ENCODE measurements around the gene SHB.

DNA sequence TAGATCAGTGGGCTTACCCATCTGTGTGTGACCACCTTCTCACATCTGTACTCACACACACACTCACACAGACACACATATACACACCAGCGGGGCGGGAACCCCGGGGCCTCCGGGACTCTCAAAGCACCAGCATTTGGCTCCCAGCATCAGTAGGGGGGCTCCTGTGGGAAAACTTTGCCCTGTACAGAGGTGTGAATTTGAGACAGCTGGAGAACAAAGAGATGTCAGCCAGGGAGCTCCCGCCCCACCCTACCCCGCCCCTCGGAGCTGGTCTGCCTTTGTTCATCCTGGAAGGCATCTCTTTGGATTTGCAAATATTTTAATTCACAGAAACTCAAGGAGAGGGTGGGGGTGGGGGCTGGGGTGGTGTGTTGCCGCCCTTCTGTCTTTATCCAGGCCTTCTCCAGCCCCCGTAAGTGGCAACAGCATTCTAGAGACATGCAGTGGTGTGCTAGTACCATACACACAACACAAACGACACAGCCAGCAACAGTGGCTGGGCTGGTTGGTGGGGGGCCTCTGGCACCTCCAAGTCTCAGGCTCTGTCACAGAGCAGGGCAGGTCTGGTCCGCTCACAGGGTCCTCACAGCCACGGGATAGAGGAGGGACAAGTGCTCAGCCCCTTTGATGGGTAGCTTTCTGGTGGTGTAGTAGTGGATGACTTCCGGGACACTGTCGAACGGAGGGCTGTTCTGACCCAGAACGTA, 149.6 kb downstream of the SHB start:
- TF ChIP-seq EP300 (IDR thresholded peaks at IDR 0.05) (no peak), POLR2AphosphoS5 (IDR thresholded peaks at IDR 0.05) (no peak)
